ENCODE data around the gene CCDC3. TPM values are rescaled to one million over a fixed set of nuclear protein-coding genes. Genes with fewer than 3 reads are reported as not detected.

CCDC3 gene
- total and polyA plus RNA-seq, 2 experiments from 2014 or later: not detected

GRCh38 chr10:12919574-12919973 lies 81.9 kb downstream of the CCDC3 start:
- Histone ChIP-seq H3K9ac (no peak overlapping the region), H2AFZ (no peak overlapping the region), H3K9me3 (ENCODE audit: low read depth) (no peaks in the 10 kb centered on the region), H3K4me2 (ENCODE audit: unreplicated experiment) (no peak overlapping the region), H3K36me3 (ENCODE audit: low read depth) (no peaks in the 10 kb centered on the region), H3K27me3 (replicated peaks; ENCODE audit: insufficient read depth) (no peaks in the 10 kb centered on the region), H3K79me2 (ENCODE audit: insufficient read depth) (no peaks in the 10 kb centered on the region), H3K9me2 (ENCODE audit: insufficient read depth) (no peaks in the 10 kb centered on the region), H3K4me3 (no peak overlapping the region), H4K20me1 (ENCODE audit: insufficient read depth) (no peaks in the 10 kb centered on the region), H3K4me1 (ENCODE audit: insufficient read depth) (no peaks in the 10 kb centered on the region), H3F3A (ENCODE audit: insufficient read depth) (no peaks in the 10 kb centered on the region), H3K27ac (no peak overlapping the region)
- DNase-seq: no peak
- WGBS, 2 experiments (ENCODE audit: low coverage in 1 of 2, low lambda C conversion rate in 2 of 2, missing lambda C conversion rate in 2 of 2): 11 to 15% methylated on average over 6 of the region's 6 CpGs
- no peak for TF ChIP-seq EZH2 (IDR thresholded peaks at IDR 0.05; ENCODE audit: insufficient read depth, poor library complexity, severe bottlenecking)
- no peak for TF ChIP-seq EZH2phosphoT487 (IDR thresholded peaks at IDR 0.05; ENCODE audit: insufficient read depth, low read depth)
- in situ Hi-C loops (cut with MboI): no loop called here

GRCh38 chr10:12916587-12916986 lies 84.9 kb downstream of the CCDC3 start:
- WGBS, 2 experiments (ENCODE audit: low coverage in 1 of 2, low lambda C conversion rate in 2 of 2, missing lambda C conversion rate in 2 of 2): 51 to 62% methylated on average over 4 of the region's 4 CpGs
- no peaks in the 10 kb centered on the region for H3F3A ChIP-seq (ENCODE audit: insufficient read depth)
- DNase-seq: no peak
- no peaks in the 10 kb centered on the region for H3K9me3 ChIP-seq (ENCODE audit: low read depth)
- TF ChIP-seq EZH2 (IDR thresholded peaks at IDR 0.05; ENCODE audit: insufficient read depth, poor library complexity, severe bottlenecking) (no peak), EZH2phosphoT487 (IDR thresholded peaks at IDR 0.05; ENCODE audit: insufficient read depth, low read depth) (no peak)
- no peak overlapping the region for H3K4me3 ChIP-seq
- no peak overlapping the region for H3K4me2 ChIP-seq (ENCODE audit: unreplicated experiment)
- no peaks in the 10 kb centered on the region for H3K9me2 ChIP-seq (ENCODE audit: insufficient read depth)
- H3K27ac ChIP-seq: no peak overlapping the region
- no peak overlapping the region for H3K9ac ChIP-seq
- H3K36me3 ChIP-seq (ENCODE audit: low read depth): no peaks in the 10 kb centered on the region
- H4K20me1 ChIP-seq (ENCODE audit: insufficient read depth): no peaks in the 10 kb centered on the region
- H3K27me3 ChIP-seq (replicated peaks; ENCODE audit: insufficient read depth): no peaks in the 10 kb centered on the region
- in situ Hi-C loops (cut with MboI): no loop called here
- no peak overlapping the region for H2AFZ ChIP-seq
- no peaks in the 10 kb centered on the region for H3K79me2 ChIP-seq (ENCODE audit: insufficient read depth)
- no peaks in the 10 kb centered on the region for H3K4me1 ChIP-seq (ENCODE audit: insufficient read depth)

- Histone ChIP-seq H2AFZ (no peak overlapping the region), H3K9me2 (ENCODE audit: insufficient read depth) (no peaks in the 10 kb centered on the region), H3K27me3 (replicated peaks; ENCODE audit: insufficient read depth) (no peaks in the 10 kb centered on the region), H3K4me2 (ENCODE audit: unreplicated experiment) (no peak overlapping the region), H3F3A (ENCODE audit: insufficient read depth) (no peaks in the 10 kb centered on the region), H4K20me1 (ENCODE audit: insufficient read depth) (no peaks in the 10 kb centered on the region), H3K4me1 (ENCODE audit: insufficient read depth) (no peaks in the 10 kb centered on the region), H3K27ac (no peak overlapping the region), H3K4me3 (no peak overlapping the region), H3K9ac (no peak overlapping the region), H3K36me3 (ENCODE audit: low read depth) (no peaks in the 10 kb centered on the region), H3K9me3 (ENCODE audit: low read depth) (no peaks in the 10 kb centered on the region), H3K79me2 (ENCODE audit: insufficient read depth) (no peaks in the 10 kb centered on the region)
- no peak for TF ChIP-seq EZH2phosphoT487 (IDR thresholded peaks at IDR 0.05; ENCODE audit: insufficient read depth, low read depth)
- no peak for TF ChIP-seq EZH2 (IDR thresholded peaks at IDR 0.05; ENCODE audit: insufficient read depth, poor library complexity, severe bottlenecking)
- DNase-seq: no peak
- in situ Hi-C loops (cut with MboI): no loop called here
- 77 to 91% methylated on average over 3 of the region's 3 CpGs for WGBS, 2 experiments (ENCODE audit: low coverage in 1 of 2, low lambda C conversion rate in 2 of 2, missing lambda C conversion rate in 2 of 2)
Measured at GRCh38 chr10:12915637-12916168, 85.8 kb downstream of the CCDC3 start.

GRCh38 chr10:12914111-12914510 lies 87.4 kb downstream of the CCDC3 start:
- in situ Hi-C loops (cut with MboI): no loop called here
- H3K4me3 ChIP-seq: no peak overlapping the region
- H3K27ac ChIP-seq: no peak overlapping the region
- H3K36me3 ChIP-seq (ENCODE audit: low read depth): no peaks in the 10 kb centered on the region
- no peaks in the 10 kb centered on the region for H3K9me2 ChIP-seq (ENCODE audit: insufficient read depth)
- no peak for TF ChIP-seq EZH2 (IDR thresholded peaks at IDR 0.05; ENCODE audit: insufficient read depth, poor library complexity, severe bottlenecking)
- no peak for TF ChIP-seq EZH2phosphoT487 (IDR thresholded peaks at IDR 0.05; ENCODE audit: insufficient read depth, low read depth)
- DNase-seq: no peak
- H3K9me3 ChIP-seq (ENCODE audit: low read depth): no peaks in the 10 kb centered on the region
- no peak overlapping the region for H3K9ac ChIP-seq
- no peak overlapping the region for H2AFZ ChIP-seq
- no peaks in the 10 kb centered on the region for H3F3A ChIP-seq (ENCODE audit: insufficient read depth)
- H3K27me3 ChIP-seq (replicated peaks; ENCODE audit: insufficient read depth): no peaks in the 10 kb centered on the region
- WGBS, 2 experiments (ENCODE audit: low coverage in 1 of 2, low lambda C conversion rate in 2 of 2, missing lambda C conversion rate in 2 of 2): 3 to 13% methylated on average over 2 of the region's 2 CpGs
- no peaks in the 10 kb centered on the region for H3K79me2 ChIP-seq (ENCODE audit: insufficient read depth)
- no peaks in the 10 kb centered on the region for H4K20me1 ChIP-seq (ENCODE audit: insufficient read depth)
- no peaks in the 10 kb centered on the region for H3K4me1 ChIP-seq (ENCODE audit: insufficient read depth)
- no peak overlapping the region for H3K4me2 ChIP-seq (ENCODE audit: unreplicated experiment)

GRCh38 chr10:12911795-12912194 lies 89.7 kb downstream of the CCDC3 start:
- TF ChIP-seq EZH2phosphoT487 (IDR thresholded peaks at IDR 0.05; ENCODE audit: insufficient read depth, low read depth) (no peak), EZH2 (IDR thresholded peaks at IDR 0.05; ENCODE audit: insufficient read depth, poor library complexity, severe bottlenecking) (no peak)
- WGBS, 2 experiments (ENCODE audit: low coverage in 1 of 2, low lambda C conversion rate in 2 of 2, missing lambda C conversion rate in 2 of 2): 55 to 59% methylated on average over 3 of the region's 3 CpGs
- H3K9me2 ChIP-seq (ENCODE audit: insufficient read depth): no peaks in the 10 kb centered on the region
- no peak overlapping the region for H3K27ac ChIP-seq
- no peak overlapping the region for H3K4me3 ChIP-seq
- in situ Hi-C loops (cut with MboI): no loop called here
- no peaks in the 10 kb centered on the region for H3K27me3 ChIP-seq (replicated peaks; ENCODE audit: insufficient read depth)
- no peaks in the 10 kb centered on the region for H3K79me2 ChIP-seq (ENCODE audit: insufficient read depth)
- no peaks in the 10 kb centered on the region for H4K20me1 ChIP-seq (ENCODE audit: insufficient read depth)
- H3F3A ChIP-seq (ENCODE audit: insufficient read depth): no peaks in the 10 kb centered on the region
- H3K36me3 ChIP-seq (ENCODE audit: low read depth): no peaks in the 10 kb centered on the region
- H3K9me3 ChIP-seq (ENCODE audit: low read depth): no peaks in the 10 kb centered on the region
- no peak overlapping the region for H3K9ac ChIP-seq
- no peak for DNase-seq
- H3K4me2 ChIP-seq (ENCODE audit: unreplicated experiment): no peak overlapping the region
- H2AFZ ChIP-seq: no peak overlapping the region
- no peaks in the 10 kb centered on the region for H3K4me1 ChIP-seq (ENCODE audit: insufficient read depth)
